GM21367 (cell line): ENCODE measurements around the gene GDF7.
"Not testable (repeated sequence)": the region's sequence is repeated elsewhere in the genome, so short reads cannot be mapped to it uniquely, and the experiment has no call there.

Experiments used
- ATAC-seq: cut with Tn5 transposase; IDR thresholded peaks from one replicate; pipeline ENCODE4 v1.9.1; 2021; ENCODE audit not compliant: unreplicated experiment

GDF7 gene

GRCh38 chr2:20696366-20696765 is 29.4 kb downstream of the GDF7 start:
- ATAC-seq, result no peak

- no peak for ATAC-seq
Observed at GRCh38 chr2:20697322-20697934, 30.5 kb downstream of the GDF7 start.

- ATAC-seq, result peak; percentile 42
Observed at GRCh38 chr2:20698916-20699613, 32.1 kb downstream of the GDF7 start.

DNA sequence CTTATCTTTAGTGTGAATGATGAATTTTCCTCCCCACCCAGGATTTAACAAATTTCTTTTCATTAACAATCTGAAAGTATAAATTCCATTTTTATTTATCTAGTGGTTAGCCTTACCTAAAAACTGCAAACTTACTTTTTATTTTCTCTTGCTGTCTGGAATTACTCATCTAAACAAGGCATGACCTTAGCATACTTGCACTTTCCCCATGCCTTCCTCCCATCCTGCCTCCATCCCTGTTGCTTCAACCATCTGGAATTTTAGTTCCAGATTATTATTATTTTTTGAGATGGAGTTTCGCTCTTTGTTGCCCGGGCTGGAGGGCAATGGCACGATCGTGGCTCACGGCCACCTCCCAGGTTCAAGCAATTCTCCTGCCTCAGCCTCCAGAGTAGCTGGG is 35.6 kb downstream of the GDF7 start:
- no peak for ATAC-seq

DNA sequence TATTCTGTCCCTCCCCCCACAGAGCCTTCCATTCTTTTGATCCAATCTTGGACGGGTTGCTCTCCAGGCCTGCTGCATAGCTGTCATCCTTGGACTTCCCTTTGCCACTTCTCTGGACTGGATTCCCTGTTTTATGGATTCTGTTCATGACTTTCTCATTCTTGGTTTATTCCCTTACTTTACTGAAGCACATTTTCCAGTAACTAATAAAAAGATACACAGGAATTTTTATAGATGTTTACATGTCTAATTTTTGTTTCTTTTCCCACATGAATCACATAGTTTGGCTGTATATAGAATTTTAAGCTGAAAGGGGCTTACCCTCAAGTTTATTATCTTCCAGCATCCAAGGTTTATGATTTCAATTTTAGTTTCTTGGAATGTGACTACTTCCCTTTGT is 37.9 kb downstream of the GDF7 start:
- no peak for ATAC-seq

DNA sequence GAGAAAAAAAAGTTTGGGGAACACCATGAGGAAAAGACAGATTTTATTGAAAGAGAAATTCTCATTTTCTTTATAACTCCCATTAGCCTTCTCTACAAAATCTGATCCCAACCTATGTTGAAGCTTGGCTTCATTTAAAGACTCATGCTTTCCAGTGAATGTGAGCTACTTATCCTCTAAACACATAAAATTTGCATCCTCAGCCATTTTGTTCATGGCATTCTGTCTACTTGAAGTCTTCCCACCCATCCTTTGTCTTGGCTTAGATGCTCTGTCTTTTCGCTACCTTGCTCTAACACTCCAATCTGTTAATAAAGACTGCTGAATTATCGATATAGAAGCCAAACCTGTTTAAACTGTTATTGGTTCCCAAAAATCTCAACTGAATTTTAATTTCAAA is 39.3 kb downstream of the GDF7 start:
- ATAC-seq, result no peak

- no peak for ATAC-seq
Observed at GRCh38 chr2:20706786-20707185, 39.8 kb downstream of the GDF7 start.

DNA sequence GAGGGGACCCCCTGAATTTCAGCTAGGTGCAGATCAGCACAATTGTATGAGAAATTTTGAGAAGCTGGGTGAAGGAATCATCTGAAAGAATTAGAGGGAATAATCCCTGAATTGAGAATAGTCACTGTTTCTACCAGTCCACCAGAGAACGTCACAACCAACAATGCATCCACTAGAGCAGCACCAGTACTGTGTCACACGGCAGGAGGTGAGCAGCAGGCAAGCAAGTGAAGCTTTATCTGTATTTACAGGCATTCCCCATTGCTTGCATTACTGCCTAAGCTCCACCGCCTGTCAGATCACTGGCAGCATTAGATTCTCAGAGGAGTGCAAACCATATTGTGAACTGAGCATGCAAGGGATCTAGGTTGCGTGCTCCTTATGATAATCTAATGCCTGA is 40.7 kb downstream of the GDF7 start:
- ATAC-seq, result no peak

DNA sequence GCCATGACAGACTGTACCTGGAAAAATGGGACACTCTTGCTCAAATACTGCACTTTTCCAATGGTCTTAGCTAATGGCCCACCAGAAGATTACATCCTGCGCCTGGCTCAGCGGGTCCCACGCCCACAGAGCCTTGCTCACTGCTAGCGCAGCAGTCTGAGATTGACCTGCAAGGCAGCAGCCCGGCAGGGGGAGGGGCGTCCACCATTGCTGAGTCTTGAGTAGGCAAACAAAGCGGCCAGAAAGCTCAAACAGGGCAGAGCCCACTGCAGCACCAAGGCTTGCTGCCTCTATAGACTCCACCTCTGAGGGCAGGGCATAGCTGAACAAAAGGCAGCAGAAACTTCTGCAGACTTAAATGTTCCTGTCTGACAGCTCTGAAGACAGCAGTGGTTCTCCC is 44.7 kb downstream of the GDF7 start:
- not testable (repeated sequence) for ATAC-seq

GRCh38 chr2:20713585-20713984 is 46.6 kb downstream of the GDF7 start:
- ATAC-seq, result not testable (repeated sequence)

GRCh38 chr2:20714412-20714811 is 47.5 kb downstream of the GDF7 start:
- ATAC-seq, result not testable (repeated sequence)

DNA sequence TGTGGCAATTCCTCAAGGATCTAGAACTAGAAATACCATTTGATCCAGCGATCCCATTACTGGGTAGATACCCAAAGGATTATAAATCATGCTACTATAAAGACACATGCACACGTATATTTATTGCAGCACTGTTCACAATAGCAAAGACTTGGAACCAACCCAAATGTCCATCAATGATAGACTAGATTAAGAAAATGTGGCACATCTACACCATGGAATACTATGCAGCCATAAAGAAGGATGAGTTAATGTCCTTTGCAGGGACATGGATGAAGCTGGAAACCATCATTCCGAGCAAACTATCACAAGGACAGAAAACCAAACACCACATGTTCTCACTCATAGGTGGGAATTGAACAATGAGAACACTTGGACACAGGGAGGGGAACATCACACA is 49.2 kb downstream of the GDF7 start:
- not testable (repeated sequence) for ATAC-seq

DNA sequence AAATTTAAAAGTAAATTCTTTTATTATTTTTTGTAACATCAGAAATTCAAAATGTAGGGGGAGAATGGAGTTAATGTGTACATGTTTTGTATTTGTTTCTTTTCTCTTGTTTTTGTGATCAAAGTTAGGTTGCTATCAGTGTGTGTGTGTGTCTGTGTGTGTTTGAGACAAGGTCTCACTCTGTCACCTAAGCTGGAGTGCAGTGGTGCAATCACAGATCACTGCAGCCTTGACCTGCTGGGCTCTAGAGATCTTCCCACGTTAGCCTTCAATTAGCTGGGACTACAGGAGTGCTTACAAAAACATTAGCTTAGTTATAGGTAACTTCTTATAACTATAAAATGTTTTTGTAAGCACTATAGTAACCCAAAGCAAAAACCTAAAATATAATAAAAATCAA is 50.7 kb downstream of the GDF7 start:
- no peak for ATAC-seq

GRCh38 chr2:20722592-20723240 is 55.8 kb downstream of the GDF7 start:
- no peak for ATAC-seq

DNA sequence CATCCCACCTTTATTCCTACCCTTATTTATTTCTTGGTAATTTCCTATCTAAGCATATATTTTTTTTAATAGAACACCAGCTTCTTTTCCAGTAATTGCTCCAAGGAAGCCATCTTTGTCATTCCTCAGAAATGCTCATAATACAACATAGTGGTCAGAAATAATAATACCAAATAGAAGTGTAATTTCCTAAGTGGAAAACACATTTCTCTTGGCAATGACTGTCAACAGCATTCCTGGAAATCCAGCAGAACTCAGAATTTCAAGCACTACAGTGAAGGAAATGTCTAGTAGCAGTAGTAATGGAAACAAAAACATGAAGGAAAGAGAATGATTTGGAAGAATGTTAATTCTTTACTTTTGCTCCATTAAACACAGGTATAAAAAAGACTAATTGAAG is 56.6 kb downstream of the GDF7 start:
- ATAC-seq, result no peak

DNA sequence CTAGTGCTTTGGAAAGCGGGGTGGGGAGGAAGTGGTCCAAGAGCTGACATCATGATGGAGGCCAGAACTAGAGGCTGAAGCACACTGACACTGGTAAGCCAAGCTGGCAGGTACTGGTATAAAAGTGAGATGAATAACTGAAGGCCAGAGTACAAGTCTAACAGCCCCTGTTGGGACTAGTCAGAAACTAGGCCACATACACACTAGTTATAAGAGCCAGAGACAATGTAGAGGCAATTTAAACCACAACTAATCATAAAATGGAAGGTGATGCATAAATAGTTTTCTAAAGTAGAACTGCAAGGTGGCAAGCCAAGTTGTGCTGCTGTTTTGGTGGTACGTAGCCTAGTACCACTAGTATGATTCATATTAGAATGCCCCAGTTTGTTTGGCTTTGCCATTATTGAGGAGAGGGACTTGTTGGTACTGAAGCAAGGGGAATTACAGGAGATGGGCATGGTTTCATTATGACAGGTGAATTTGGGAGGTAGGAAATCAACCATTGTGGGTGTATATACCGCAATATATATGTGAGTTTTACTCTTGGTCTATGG is 57.6 kb downstream of the GDF7 start:
- no peak for ATAC-seq

DNA sequence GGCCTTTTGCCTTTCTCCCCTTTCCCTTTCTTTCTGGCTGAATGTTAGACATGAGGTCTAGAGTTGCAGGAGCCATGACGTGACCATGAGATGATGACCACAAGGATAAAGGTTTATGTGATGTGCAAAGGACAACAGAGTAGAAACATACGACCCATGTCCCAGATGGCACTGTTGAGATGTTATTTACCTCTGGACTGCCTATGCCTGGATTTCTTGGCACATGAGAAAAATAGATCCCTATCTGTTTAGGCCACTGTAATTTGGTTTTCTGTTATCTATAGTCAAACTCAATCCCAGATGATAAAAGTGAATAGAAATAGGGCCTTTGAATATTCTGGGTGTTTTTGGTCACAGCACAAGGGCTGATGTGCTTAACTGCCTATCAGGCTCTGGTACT is 58.8 kb downstream of the GDF7 start:
- no peak for ATAC-seq

- no peak for ATAC-seq
Observed at GRCh38 chr2:20726913-20727312, 60.0 kb downstream of the GDF7 start.

DNA sequence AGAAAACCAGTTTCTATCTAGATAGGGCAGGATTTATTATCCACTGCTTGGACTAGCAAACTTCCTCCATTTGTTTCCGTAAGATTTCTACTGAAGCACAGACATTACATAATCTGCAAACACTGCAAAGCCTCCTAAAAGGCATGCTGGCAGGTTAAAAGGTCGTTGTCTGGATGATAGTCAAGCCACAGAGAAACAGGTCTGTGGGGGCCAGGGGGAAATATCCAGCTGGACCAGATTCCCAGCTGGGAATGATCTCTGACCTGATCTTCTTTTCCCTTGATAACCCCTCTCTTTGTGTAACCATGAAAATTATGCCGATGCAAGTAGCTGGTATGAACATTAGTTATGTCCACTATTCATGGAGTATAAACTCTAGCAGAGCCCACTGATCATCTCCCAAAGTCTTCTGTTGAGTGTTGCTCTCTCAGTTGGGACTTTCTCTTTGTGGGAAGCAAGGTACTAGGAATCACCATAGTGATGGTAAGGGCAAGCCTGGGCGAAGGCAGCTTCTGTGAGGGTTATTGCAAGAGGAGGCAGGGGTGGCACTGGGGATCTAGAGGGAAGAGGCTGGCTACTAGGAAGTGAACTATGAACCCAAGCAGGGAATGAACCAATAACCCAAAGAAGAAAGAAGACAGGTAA is 61.3 kb downstream of the GDF7 start:
- no peak for ATAC-seq
